NCI-H226 (cell line): ENCODE results near the gene EFEMP1.
A peak's percentile ranks its signal among the peaks of the same experiment; 100 is the strongest.

Experiments
- DNase-seq: peaks from one replicate; pipeline ENCODE4 v3.0.0-alpha.2; 2015

EFEMP1 gene

GRCh38 chr2:55932843-55933242 lies 9.3 kb upstream of the EFEMP1 start:
- DNase-seq = no peak

DNA sequence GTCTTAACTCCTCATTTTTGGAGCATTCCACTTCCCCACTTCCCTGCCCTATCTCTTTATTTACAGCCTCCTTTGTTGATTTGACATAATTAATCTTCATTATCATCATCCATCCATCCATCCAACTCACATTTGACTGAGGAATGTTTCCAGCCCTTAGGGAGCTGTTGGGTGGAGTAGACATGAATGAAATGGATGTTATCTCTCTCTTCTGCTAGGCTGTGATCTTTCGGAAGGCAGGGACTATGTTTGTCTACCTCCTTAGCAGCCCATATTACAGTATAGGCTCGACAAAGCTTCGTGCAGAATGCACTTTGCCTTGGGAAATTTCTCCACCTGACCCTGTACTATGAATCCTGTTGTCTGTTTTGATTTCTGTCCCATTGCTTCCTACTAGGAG lies 7.7 kb upstream of the EFEMP1 start:
- peak; percentile 33 for DNase-seq

DNA sequence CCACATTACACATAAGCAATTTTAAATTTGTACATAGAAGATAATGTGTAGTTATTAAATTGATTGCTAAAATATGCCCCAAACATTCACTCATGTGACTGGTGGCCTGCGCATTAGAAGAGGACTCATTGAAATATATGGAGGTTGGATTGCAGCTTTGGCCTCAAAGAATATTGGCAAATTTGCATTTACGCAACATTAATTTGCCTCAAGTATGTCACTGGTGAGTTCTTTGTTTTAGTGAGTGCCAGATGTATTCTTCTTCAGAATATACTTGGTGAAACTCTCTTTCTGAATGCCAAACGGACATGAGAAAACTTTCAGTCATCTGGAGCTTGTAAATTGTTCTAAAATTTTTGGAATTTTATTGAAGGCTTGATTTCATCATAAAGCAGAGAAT lies 5.9 kb upstream of the EFEMP1 start:
- DNase-seq = no peak

DNA sequence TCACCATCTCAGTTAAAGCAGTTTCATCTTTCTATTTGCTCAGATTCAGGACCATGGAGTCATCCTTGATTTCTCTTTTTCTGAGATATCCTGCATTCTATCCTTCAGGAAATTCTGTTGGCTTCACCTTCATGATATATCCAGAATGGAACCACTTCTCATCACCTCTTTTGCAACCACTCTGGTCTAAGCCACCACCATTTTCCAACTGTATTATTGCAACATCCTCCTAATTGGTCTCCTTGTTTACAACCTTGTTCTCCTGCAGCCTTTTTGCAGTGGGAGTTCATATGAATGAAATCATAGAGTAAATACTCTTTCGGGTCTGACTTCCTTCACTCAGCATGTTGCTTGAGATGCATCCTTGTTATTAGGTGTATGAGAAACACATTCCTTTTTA lies 3.4 kb upstream of the EFEMP1 start:
- DNase-seq = no peak

GRCh38 chr2:55926246-55926645 lies 2.7 kb upstream of the EFEMP1 start:
- DNase-seq = peak; percentile 52

DNA sequence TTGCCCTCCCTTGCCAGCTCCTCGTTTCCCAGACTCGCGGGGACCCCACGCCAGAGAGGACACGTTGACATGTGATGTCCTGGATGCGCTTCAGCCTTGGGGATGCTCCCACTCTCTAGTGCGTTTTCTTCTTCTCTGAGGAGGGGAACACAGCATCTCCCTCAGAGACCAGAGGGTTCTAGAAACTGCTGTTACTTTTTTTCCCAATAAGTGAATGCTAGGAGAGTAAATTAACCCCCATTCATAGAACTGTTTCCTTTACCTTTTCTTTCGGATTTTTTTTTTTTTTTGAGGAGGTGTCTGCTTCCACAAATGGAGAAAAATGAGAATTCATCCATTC lies 370 bp upstream of the EFEMP1 start:
- DNase-seq = no peak

DNA sequence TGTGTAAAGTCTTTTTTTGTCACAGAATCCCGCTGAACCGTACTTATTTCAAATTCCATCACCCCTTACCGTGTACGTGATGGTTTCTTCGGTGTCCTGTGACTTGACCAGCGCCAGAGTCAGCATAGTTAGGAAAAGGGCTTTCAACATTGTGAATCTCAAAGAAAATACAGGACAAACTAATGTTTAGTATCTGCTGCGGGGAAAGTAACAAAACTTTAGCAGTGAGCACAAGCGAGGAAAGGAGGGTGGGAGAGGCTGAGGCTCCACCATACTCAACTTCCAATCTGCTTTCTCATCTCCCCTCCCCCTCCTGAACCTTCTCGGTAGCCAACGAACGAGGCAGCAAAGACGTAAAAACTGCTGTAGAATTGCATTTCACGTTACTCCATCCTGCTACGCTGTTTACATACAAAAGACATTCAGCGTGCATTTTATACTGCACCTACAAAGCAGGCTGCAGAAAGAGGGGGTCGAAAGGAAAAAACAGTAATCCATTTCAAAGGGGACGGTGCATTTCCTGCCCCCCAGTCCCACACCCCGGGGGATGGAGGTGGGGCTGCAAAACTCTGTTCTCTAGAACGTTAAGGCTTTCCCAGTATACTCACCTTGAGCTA lies 1.2 kb downstream of the EFEMP1 start:
- peak; percentile 8 for DNase-seq

- no peak for DNase-seq
Measured at GRCh38 chr2:55919574-55919973, 4.0 kb downstream of the EFEMP1 start.

GRCh38 chr2:55918856-55919255 lies 4.7 kb downstream of the EFEMP1 start:
- DNase-seq = no peak

GRCh38 chr2:55917713-55918390 lies 5.7 kb downstream of the EFEMP1 start:
- no peak for DNase-seq

DNA sequence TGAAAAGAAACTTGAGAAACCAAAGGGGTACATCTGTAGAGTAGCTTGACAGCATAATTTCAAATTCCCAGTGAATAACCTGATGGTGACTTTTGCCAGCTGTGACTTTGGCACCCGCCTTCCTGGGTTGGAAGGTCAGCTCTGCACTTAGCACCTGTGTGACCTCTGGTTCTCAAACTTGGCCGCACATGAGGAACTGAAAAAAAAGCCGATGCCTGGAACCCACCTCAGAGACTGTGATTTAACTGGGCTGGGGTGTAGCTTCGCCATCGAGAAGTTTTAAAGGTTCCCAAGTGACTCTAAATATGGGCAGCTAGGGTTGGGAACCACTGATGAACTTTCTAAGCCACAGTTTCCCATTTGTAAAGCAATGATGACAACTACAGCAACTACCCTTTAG lies 6.5 kb downstream of the EFEMP1 start:
- no peak for DNase-seq

- DNase-seq = no peak
Measured at GRCh38 chr2:55916473-55917049, 7.0 kb downstream of the EFEMP1 start.

- no peak for DNase-seq
Measured at GRCh38 chr2:55914786-55915185, 8.8 kb downstream of the EFEMP1 start.

DNA sequence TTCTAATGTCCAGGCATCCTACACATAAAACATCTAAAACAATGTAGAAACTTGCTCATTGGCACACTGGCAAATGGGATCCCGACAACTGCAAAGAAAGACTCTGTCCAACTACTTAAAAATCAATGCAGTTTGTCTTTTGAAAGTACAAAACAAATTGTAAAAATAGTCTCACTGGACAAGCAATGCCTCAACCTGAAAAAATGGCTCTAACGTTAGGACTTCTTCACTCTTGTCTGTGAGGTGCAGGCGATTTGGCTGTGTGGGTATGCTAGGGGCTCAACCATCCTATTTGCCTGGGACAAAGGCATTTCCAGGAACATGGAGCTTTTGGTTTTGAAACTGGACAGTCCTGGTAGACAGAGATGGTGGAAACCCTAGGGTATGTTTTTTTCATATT lies 10.7 kb downstream of the EFEMP1 start:
- DNase-seq = no peak

GRCh38 chr2:55910077-55910476 lies 13.5 kb downstream of the EFEMP1 start:
- no peak for DNase-seq

DNA sequence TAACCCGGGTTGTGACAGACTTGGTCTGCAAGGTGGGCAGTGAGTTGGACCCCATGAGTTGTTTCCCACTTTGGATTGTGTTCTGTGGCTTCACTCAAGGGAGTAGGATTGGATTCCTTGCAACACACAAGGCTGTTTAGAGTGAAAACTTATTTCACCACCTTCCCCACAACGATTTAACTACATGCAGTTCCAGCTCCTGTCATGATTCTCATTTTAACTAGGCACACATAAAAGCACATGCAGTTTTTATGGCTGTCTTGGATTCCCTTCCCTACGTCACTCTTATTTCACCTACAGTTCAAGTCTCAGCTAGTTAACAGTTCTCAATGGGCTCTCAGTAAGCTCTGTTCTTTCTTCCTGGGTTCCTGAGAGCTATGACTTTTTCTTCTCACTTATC lies 15.9 kb downstream of the EFEMP1 start:
- DNase-seq = no peak

- no peak for DNase-seq
Measured at GRCh38 chr2:55906993-55907392, 16.6 kb downstream of the EFEMP1 start.

- no peak for DNase-seq
Measured at GRCh38 chr2:55903727-55904126, 19.9 kb downstream of the EFEMP1 start.

- no peak for DNase-seq
Measured at GRCh38 chr2:55902971-55903370, 20.6 kb downstream of the EFEMP1 start.

GRCh38 chr2:55902429-55902828 lies 21.2 kb downstream of the EFEMP1 start:
- DNase-seq = no peak

- DNase-seq = peak; percentile 18
Measured at GRCh38 chr2:55901941-55902340, 21.6 kb downstream of the EFEMP1 start.

- peak; percentile 66 for DNase-seq
Measured at GRCh38 chr2:55901322-55901721, 22.3 kb downstream of the EFEMP1 start.

- DNase-seq = no peak
Measured at GRCh38 chr2:55899881-55900280, 23.7 kb downstream of the EFEMP1 start.

DNA sequence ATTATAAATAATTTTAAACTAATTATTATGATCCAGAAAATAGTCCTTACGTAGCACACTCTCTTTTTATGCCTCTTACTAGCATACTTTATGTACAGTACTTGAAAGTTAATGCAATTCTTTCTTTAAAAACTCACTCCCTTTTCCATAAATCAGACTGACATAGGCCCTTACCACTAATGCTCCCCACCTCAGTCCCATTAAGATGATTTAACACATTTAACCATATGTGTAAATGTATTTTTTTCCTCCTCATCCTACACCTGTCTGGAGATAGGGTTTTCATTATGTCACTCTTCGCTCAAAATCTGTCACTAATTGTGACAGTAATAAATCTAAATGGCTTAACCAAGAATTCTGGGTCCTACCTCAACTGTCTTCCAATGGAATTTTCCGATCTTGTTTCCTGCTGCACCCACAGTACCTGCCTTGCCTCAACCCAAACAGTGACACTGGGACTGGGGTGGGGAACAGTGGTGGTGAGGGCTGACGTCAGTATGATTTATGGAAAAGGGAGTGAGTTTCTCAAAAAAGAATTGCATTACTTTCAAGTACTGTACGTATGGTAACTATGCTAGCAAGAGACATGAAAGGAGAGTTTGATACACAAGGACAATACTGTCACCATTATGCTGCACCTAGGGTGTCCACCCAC lies 25.1 kb downstream of the EFEMP1 start:
- no peak for DNase-seq
